Heart left ventricle (tissue), 13 donors: Measurements from ENCODE around the gene MTX1.
"Not testable (repeated sequence)": the region's sequence is repeated elsewhere in the genome, so short reads cannot be mapped to it uniquely, and the experiment has no call there.

Source experiments
- CTCF ChIP-seq, 12 donors: fragments of 200-600 bp; sonication (generic) in 4 of 12; IDR thresholded peaks; one replicate each; pipeline versions ENCODE4 v1.5.0 to v1.8.0; 2018 to 2022; ENCODE audit warnings: antibody characterized with exemption in 12 of 12, mild to moderate bottlenecking in 5 of 12
- POLR2A ChIP-seq, 2 donors: fragments of 450-650 bp; IDR thresholded peaks; one replicate each; pipeline ENCODE4 v1.6.1; 2017; ENCODE audit warnings: antibody characterized with exemption in 2 of 2, mild to moderate bottlenecking in 2 of 2, moderate library complexity in 2 of 2
- donor health status: ischemic (EF 13 %, LVEDD 7.1; RV severe dilation, severe dysfunction).
- donor health status: DM: no; HTN: yes; CAD: no.
- donor health status: DM: no; HTN: no; CAD: no.
- donor health status: ischemic (EF 25% LVEDD 6.9; RV normal size, moderate dysfunction).
- donor health status: ischemic (EF 25% LVEDD 5.7; RV mildly dilated, moderate dysfunction).
- donor health status: ischemic (EF 35%, LVEDD 5.7; RV mildly dilated, moderate dysfunction).
- donor health status: nonischemic (EF 11% LVEDD 7.7; RV severe dilation, severe dysfunction).
- donor health status: DM: yes; HTN: yes; CAD: no.
- donor health status: PGD.
- donor health status: ischemic (EF 29% LVEDD 5.4; RV normal size, mild dysfunction).
- donor health status: nonischemic (EF 23%, LVEDD 6.1; RV moderate dilation, normal function).

- not testable (repeated sequence) for TF ChIP-seq POLR2A, CTCF (IDR thresholded peaks at IDR 0.05)
These were observed 16.9 kb downstream of the MTX1 start for GRCh38 chr1:155225404-155225759.
